RPMI7951 (cell line): Measurements from ENCODE around the gene CSNK1A1. TPM values are rescaled to one million over a fixed set of nuclear protein-coding genes. Genes with fewer than 3 reads are reported as not detected.
"Not testable (repeated sequence)": the region's sequence is repeated elsewhere in the genome, so short reads cannot be mapped to it uniquely, and the experiment has no call there.

Experiments
- DNase-seq: peaks from one replicate; pipeline ENCODE4 v3.0.0-alpha.2; 2012; ENCODE audit warnings: low read depth
- total RNA-seq: library from RNA; depleted of rRNA; stranded (reverse); fragments of >200 nt; shearing (Covaris generic); gene quantifications from 2 replicates; pipeline ENCODE4 v1.2.3, GENCODE V29; 2014

CSNK1A1 gene
- total RNA-seq, 1 experiment from 2014 or later: 245 TPM

DNA sequence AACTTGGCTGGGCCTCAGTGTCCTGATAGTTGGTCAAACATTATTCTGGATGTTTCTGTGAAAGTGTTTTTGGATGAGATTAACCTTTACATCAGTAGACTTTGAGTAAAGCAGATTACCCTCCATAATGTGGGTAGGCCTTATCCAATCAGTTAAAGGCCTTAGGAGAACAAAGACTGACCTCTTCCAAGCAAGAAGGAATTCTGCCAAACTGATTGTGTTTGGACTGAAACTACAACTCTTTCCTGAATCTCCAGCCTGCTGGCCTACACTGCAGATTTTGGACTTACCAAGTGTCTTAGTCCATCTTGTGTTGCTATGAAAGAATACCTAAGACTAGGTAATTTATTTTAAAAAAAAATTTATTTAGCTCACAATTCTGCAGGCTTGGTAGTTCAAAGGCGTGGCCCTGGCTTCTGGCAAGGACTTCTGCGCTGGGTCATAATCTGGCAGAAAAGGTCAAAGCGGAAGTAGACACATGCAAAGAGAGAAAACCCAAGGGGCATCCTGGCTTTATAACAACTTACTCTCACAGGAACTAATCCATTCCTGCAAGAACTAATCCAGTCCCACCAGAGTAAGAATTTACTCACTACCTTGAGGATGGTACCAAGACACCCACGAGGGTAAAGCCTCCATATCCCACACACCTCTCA, 21.5 kb upstream of the CSNK1A1 start:
- DNase-seq: no peak

DNA sequence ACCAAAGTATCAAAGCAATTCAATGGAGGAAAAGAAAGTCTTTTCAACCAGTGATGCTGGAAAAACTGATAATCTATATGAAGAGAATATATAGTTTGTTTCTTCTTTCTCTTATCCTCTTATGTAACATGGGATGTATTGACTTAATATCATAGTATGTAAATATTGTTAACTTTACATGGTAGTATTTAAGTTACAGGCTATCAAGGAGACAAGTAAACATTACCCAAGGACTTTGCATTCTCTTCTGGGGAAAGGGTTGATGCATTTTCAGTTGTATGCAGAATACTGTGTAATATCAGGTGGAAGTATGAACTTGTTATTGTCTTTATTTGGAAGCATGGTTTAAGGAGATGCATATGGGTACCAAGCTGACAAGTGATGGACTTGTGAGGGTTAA, 20.9 kb upstream of the CSNK1A1 start:
- DNase-seq: no peak

DNA sequence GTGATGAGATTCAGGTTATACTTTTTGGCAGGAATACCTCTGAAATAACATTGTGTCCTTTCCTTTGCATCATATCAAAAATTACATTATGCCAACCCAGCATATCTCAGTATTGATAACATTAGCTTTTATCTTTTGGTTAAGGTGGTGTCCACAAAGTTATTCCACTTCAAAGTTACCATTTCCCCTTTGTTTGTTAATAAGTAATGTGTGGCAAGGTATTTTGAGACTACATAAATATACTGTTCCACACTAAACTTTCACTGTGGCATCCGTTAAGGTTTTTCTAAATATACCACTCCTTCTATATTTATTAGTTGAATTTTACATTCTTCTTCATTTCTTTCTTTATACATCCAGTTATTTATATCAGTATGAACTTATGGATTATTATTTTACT, 16.0 kb upstream of the CSNK1A1 start:
- DNase-seq: no peak

DNA sequence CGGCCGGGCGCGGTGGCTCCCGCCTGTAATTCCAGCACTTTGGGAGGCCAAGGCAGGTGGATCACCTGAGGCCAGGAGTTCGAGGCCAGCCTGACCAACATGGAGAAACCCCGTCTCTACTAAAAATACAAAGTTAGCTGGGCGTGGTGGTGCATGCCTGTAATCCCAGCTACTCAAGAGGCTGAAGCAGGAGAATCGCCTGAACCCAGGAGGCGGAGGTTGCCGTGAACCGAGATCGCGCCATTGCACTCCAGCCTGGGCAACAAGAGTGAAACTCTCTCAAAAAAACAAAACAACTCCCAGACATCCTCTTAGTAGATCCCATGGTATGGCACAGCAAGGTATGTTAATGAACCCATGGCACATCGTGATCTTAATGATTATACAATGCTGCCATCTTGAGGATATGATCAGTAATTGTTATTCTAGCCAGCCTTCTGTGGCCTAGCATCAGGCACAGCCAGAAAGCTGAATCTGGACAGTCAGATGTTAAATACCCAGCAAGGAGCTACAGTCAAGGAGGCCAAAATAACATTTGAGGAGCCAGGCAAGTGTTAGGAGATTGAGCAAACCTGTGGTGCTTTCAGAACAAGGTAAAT, 13.4 kb upstream of the CSNK1A1 start:
- DNase-seq: peak; percentile 79

DNA sequence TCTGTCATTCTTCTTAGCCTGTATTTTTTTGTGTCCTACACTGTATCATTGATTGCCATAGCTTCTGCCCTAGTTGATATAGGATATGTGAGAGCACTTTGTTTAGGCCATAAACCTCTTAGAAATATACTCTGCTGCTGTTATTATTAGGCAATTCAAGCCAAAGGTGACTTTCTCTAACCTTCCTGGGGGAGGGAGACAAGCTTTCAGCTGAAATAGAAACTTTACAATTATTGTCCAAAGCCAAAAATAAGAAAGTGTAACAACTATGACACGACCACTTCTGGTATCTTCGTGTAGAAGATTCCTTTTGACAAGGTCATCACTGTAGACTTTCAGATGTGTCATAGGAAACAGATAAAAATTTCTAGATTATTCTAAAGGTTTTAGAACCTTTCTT, 12.2 kb upstream of the CSNK1A1 start:
- no peak for DNase-seq

DNA sequence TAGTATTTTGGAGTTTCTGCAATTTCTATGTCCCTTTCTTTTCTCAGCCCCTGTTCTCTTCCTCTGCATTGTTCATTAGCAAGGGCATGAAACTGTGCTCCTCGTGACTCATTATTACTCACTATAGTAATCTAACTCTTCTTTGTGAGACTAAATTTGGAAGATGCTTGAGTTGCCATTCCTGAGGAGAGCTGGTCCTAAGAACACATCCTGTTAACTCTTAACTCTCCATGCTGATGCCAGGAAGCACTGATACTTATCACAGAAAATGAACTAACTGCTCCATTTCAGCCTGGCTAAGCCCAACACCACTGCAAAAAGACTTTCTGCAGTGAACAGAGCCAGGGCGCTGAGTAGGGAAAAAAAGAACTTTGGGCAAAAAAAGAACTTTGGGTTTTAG, 10.6 kb upstream of the CSNK1A1 start:
- DNase-seq: peak; percentile 96

DNA sequence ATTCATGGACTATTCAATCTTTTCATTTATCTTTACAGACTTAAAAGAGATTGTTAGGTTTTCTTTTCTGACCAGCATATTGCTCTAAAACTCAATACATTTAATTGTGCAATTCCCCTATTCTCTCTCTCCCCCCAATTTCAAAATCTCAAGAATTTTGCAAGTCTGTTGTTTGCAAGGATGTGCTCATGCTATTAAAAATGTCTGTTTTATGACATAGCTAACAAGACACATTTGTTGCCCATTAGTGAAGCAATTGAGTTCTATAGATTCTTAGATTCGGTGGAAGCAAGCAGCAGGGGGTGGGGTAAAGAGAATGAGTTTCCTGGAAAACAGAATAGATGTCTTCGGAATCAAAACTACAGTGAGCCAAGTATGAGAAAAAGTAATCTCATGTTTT, 8.5 kb upstream of the CSNK1A1 start:
- DNase-seq: no peak

DNA sequence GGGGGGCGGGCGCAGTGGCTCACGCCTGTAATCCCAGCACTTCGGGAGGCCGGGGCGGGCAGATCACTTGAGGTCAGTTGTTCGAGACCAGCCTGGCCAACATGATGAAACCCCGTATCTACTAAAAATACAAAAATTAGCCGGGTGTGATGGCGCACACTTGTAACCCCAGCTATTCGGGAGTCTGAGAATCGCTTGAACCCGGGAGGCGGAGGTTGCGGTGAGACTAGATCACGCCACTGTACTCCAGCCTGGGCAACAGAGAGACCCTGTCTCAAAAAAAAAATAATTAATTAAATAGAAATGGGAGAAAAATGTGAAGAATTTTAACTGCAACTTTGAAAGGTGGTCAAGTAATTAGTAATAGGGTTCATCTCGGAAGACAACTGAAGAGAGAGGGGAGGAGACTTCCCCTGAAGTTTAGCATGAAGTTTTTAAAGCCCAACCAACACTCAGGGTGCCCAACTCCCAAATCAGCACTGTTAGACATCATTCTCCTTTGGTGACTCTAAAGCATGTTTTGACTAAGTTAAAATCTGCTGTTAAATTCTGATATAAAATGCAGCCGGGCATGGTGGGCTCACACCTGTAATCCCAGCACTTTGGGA, 1.4 kb upstream of the CSNK1A1 start:
- DNase-seq: no peak

DNA sequence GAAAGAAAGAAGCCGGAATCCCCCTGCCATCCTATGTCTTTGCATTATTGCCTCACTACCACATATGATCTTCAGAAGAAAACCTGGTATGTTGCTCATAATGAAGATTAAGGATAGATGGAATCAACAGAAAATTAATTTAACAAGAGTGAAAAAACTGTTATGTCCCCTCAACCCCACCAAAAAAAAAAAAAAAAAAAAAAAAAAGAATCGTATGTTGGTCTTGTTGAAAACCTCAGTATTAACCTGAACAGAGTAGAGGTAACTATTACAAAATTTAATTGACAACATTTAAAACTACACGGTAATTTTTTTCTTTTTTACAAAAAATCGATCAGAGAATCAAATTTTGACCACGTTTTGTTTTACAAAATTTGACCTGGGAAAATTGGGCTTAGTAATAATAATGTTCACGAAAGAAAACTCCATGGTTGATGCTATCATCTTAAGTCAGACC, 827 bp upstream of the CSNK1A1 start:
- DNase-seq: no peak

DNA sequence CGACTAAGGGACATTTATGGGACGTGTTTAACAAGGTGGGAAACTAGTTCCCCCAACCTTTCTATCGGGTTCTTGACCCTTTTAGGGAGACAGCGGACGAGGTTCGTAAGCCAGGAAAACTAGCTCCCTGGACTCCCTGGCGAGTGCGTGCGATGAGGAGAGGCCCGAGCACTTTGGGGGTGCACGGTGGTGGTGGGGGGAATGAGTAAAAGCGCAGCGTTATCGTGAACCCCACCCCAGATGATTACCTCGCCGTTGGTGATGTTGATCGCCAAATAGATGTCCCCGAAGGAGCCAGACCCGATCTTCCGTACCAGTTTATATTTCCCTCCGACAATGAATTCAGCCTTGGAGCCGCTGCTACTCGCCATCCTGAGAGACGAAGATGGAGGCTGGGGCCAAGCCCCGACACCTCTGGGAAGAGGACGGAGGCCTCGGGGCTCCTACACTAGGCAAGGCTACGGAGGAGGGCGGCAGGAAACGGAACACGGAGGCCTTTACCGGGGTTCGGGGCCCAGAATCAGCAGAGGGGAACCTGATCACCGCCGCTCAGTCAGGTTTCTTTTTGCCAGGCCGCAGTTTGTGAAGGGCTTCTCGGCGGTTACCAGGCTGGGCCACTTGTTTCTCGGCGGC, 529 bp downstream of the CSNK1A1 start:
- no peak for DNase-seq

DNA sequence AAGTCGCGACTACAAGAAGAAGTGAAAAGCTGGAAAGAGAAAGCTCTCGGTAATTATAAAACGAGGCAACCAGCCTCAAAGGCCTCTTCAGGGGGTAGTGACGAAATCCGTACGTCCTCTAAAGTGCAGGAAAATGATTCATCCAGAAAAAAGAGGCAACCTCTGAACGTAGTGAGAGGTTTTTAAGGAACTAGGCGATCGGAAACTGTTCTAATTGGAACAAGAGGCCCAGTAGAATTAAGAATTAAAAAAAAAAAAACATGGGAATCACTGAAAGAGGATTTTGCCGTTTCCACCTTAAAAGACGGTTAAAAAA, 1.0 kb downstream of the CSNK1A1 start:
- peak; percentile 60 for DNase-seq

DNA sequence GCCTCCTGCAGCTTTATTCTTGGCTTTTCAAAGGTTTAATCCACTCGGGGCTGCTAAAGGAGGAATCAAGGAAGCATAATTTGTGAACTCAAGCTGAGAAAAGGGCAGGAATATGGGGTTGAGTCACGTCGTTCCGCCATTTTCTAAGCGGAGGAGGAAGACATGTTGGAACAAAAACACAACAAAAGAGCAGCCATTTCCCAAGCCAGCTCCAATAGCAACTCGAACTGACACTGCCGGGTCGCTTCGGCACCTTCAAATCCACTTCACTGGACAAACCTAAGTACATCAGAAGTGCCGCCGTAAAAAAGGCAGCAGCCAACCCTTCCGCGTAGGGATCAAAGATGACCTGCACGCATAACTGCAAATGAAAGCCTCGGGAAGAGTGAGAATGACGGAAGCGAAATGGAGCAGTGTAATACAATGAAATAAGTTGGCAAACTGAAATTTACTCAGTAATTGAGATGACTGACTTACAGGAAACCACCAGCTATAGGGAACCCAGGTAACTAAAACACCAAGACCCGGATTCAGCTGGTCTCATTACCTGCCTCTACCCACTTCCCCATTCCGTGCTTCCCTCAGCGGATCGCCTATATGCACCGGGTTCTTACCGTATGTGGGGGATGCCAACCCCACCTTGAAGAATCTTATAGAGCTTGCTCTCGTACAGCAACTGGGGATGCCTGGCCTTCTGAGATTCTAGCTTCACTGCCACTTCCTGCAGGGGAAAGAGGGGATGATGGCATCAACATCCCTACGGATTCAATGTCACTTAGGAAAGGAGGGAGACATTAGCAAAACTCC, 1.6 kb downstream of the CSNK1A1 start:
- DNase-seq: peak; percentile 36

DNA sequence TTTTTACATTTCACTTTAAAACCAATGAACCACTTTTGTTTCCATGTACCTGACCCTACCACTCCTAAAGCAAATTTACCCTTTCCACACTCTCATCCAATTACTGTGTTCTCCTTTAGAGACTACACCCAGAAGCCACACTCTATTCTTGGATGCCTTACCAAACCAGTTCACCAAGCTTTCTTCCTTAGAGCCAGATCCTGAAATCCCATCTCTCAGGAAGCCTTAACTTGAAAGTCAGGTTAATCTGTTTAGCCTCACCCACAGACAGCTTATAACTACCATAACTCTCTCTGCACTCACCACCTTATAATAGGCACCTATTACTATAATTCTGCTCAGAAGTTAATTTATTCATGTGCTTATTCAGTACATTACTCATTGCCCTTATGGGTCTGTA, 4.3 kb downstream of the CSNK1A1 start:
- DNase-seq: no peak

DNA sequence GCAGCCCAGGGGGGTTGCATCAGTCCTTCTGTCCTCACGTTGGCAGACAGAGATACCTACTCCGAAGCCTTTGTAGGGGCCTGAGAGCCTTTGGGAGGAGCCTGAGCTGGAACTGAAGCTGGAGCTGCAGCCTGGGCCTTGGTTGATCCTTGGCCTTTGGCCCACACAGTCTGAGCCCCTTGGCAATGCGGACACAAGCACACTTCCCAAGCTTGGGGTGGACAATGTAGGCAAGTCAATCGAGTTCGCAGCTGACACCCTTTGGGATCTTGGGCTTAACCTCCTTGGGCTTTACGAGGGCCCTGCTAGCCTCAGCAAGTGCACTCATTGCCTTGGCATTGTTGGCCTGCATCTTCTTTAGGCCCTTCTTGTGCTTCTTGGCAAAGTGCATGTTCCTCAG, 5.9 kb downstream of the CSNK1A1 start:
- no peak for DNase-seq

DNA sequence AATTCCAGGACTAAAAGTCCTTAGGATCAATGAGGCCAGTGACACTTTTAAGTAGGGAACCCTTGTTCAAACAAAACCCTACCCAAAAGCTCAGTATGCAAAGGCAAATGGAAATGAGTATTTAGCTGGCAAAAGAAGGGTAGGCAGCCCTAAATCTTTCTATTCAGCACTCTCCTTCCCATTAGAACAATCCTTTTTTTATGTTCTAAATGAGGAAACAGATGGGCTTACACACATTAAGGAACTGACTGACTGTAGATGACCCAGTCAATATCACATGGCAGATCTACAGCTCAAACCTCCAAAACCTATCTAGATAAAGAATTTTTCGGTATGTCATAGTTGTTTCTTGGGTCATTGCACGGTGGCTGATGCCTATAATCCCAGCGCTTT, 7.2 kb downstream of the CSNK1A1 start:
- DNase-seq: no peak

DNA sequence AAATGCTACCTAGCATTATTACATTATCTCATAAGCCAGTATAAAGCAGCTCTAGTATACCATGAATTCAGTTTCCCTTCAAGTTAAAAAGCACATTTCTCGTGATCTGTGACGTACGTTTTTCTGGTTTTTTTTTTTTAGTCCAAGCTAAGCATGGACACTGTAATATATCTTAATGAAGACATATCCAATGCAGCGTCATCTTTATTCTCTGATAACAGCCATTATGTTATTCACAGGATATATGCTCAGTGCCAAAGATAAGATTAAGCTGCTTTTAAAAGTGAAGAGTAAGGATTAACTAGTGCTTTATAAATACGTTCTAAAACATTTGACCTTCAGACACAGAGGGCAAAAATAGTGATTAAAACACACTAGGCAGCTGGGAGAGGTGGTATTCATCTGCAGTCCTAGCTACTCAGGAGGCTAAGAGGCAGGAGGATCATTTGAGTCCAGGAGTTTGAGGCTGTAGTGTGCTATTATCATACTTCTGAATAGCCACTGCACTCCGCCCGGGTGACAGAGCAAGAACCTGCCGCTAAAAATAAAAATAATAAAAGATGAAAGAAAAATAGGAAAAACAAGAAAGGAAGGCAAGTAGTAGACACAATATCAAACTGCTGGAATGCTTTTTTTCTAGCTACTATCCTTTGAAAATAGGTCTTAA, 7.7 kb downstream of the CSNK1A1 start:
- DNase-seq: no peak

DNA sequence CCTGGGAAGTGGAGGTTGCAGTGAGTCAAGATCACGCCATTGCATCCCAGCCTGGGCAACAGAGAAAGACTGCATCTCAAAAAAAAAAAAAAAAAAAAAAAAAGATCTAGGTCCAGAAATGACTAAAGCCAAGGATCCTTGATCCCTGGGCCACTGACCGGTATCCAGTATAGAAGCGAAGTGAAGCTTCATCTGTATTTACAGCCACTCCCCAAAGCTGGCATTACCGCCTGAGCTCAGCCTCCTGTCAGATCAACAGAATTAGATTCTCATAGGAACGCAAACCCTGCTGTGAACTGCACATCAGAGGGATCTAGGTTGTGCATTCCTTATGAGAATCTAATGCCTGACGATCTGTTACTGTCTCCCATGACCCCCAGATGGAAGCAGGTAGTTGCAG, 9.3 kb downstream of the CSNK1A1 start:
- no peak for DNase-seq

DNA sequence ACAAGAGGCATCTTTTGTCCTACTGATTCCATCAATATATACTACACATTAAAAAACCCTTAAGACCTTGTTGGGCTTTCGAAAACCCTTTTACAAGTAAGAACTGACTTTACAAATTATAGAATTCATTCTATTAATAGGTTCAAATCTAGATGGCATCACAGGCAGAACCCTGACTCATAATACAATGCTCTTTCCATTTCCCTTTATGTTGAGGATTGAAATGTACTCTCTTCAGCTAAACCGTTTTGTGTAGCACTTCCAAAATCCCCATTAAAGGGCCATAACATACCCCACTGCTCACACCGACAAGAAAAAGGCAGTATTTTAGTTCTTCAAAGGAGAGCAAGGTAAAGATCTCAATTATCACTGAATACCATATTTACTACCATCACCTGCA, 11.2 kb downstream of the CSNK1A1 start:
- DNase-seq: no peak

DNA sequence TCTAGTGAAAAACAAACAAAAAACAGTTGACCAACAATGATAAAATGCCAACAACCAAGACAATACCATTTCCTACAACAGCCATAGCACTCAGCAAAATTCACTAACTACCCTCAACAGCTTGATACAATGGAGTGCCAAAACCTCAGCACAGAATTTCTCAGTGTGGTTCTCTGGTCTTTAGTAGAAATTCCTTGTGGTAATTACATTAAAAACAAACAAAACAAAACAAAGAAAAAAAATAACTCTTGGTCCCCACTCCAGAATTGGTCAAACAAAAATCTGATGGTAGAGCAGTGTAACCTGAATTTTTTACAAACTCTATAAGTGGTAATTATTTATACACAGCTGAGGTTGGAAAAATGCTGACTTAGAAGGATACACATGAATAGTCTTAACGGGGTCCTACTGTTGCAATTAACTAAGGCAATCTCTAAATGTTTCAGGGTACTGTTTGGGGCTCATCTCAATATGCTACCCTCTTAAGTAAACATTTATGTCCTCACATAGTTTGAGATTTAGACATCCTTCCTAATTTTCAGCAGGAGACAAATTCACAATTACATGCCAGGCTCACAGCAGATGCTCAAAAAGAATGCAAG, 13.8 kb downstream of the CSNK1A1 start:
- DNase-seq: no peak

DNA sequence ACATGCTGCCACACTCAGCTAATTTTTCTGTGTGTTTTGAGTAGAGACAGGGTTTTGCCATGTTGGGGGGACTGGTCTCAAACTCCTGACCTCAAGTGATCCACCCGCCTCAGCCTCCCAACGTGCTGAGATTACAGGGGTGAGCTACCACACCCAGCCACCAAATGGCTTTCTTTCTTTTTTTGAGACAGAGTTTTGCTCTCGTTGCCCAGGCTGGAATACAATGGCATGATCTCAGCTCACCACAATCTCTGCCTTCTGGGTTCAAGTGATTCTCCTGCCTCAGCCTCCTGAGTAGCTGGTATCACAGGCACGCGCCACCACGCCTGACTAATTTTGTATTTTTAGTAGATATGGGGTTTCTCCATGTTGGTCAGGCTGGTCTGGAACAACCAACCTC, 15.5 kb downstream of the CSNK1A1 start:
- DNase-seq: not testable (repeated sequence)

DNA sequence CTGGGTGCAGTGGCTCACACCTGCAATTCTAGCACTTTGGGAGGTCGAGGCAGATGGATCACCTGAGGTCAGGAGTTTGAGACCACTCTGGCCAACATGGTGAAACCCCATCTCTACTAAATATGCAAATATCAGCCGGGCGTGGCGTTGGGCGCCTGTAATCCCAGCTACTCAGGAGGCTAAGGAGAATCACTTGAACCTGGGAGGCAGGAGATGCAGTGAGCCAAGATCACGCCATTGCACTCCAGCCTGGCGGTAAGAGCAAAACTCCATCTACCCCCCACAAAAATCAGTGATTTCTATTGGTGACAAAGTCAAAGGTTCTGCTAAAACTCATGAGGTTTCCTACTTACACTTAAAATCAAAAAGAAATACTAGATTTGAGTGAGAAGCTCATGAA, 18.8 kb downstream of the CSNK1A1 start:
- no peak for DNase-seq
